GM12872 (cell line): Measurements from ENCODE around the gene PPP6R3.

ENCODE experiments used
- CTCF ChIP-seq: IDR thresholded peaks from 3 replicates; pipeline ENCODE4 v1.5.1; 2011; ENCODE audit warnings: low read depth, mild to moderate bottlenecking, low read length, moderate library complexity; ENCODE audit not compliant: insufficient read depth

PPP6R3 gene

GRCh38 chr11:68518191-68518590 is 57.6 kb downstream of the PPP6R3 start:
- no peak for TF ChIP-seq CTCF

GRCh38 chr11:68521969-68522652 is 61.6 kb downstream of the PPP6R3 start:
- no peak for TF ChIP-seq CTCF

GRCh38 chr11:68523033-68523432 is 62.5 kb downstream of the PPP6R3 start:
- TF ChIP-seq CTCF = no peak

- TF ChIP-seq CTCF = no peak
Measured at GRCh38 chr11:68523743-68524142, 63.2 kb downstream of the PPP6R3 start.

- TF ChIP-seq CTCF = no peak
Measured at GRCh38 chr11:68524213-68524612, 63.7 kb downstream of the PPP6R3 start.

GRCh38 chr11:68524681-68525080 is 64.1 kb downstream of the PPP6R3 start:
- no peak for TF ChIP-seq CTCF

GRCh38 chr11:68525336-68525735 is 64.8 kb downstream of the PPP6R3 start:
- TF ChIP-seq CTCF = no peak
